OCI-LY7 (cell line): ENCODE data around the gene TNFAIP8L1. TPM values are rescaled to one million over a fixed set of nuclear protein-coding genes. Genes with fewer than 3 reads are reported as not detected.

ENCODE experiments used
- BruUV-seq: library from RNA; stranded (reverse); fragments of 400-500 nt; replicated peaks from 2 replicates; lab custom pipeline; 2021; lab: Mats Ljungman, UMichigan
- CTCF ChIA-PET: fragments of 300-600 bp; sonication (Branson Sonifier 250); formaldehyde crosslinking; loops from one replicate; lab custom pipeline; 2022; ENCODE audit warnings: antibody characterized with exemption; ENCODE audit not compliant: unreplicated experiment; lab: Charles Lee
- POLR2A ChIA-PET: fragments of 300-600 bp; sonication (Branson Sonifier 250); formaldehyde crosslinking; loops from one replicate; lab custom pipeline; 2022; ENCODE audit warnings: antibody characterized with exemption; lab: Charles Lee
- DNase-seq: peaks from one replicate; pipeline ENCODE4 v3.0.0-alpha.2; 2015; ENCODE audit warnings: low spot score
- H2AFZ ChIP-seq: fragments of 200-600 bp; sonication (generic), shearing (Covaris generic); 2 replicates; pipeline ENCODE4 v1.6.1; 2014; ENCODE audit warnings: mild to moderate bottlenecking, antibody characterized with exemption, low read length, moderate library complexity
- H3K27ac ChIP-seq: fragments of 200-600 bp; sonication (generic); 2 replicates; pipeline ENCODE4 v1.5.1; 2014; ENCODE audit warnings: mixed run types, low read depth, mild to moderate bottlenecking, moderate library complexity, low read length, inconsistent platforms; ENCODE audit not compliant: poor library complexity, severe bottlenecking
- H3K36me3 ChIP-seq: fragments of 200-600 bp; sonication (generic); 2 replicates; pipeline ENCODE4 v1.6.1; 2014; ENCODE audit warnings: mild to moderate bottlenecking, antibody characterized with exemption, low read length, moderate library complexity, mixed read lengths; ENCODE audit not compliant: insufficient read depth
- H3K4me1 ChIP-seq: fragments of 200-600 bp; sonication (generic); 2 replicates; pipeline ENCODE4 v1.5.1; 2014; ENCODE audit warnings: mild to moderate bottlenecking, low read length; ENCODE audit not compliant: insufficient read depth, poor library complexity, severe bottlenecking
- H3K4me2 ChIP-seq: fragments of 200-600 bp; sonication (generic); 2 replicates; pipeline ENCODE4 v1.6.1; 2014; ENCODE audit warnings: mild to moderate bottlenecking, low read length
- H3K4me3 ChIP-seq: fragments of 200-600 bp; sonication (generic); 2 replicates; pipeline ENCODE4 v1.5.1; 2014; ENCODE audit warnings: mild to moderate bottlenecking, low read depth, low read length; ENCODE audit not compliant: poor library complexity, severe bottlenecking
- H3K79me2 ChIP-seq: fragments of 200-600 bp; sonication (generic); 2 replicates; pipeline ENCODE4 v1.6.1; 2016; ENCODE audit warnings: low read depth, mild to moderate bottlenecking, low read length, moderate library complexity, mixed read lengths; ENCODE audit not compliant: insufficient read depth
- H3K9me2 ChIP-seq: fragments of 200-600 bp; sonication (generic); 2 replicates; pipeline ENCODE4 v1.6.1; 2016; ENCODE audit warnings: mild to moderate bottlenecking, low read length, mixed read lengths; ENCODE audit not compliant: insufficient read depth
- H3K9me3 ChIP-seq: fragments of 200-600 bp; sonication (generic); 2 replicates; pipeline ENCODE4 v1.6.1; 2014; ENCODE audit warnings: mild to moderate bottlenecking, mixed run types, low read length, mixed read lengths
- H4K20me1 ChIP-seq: fragments of 200-600 bp; sonication (generic); 2 replicates; pipeline ENCODE4 v1.6.1; 2014; ENCODE audit warnings: mild to moderate bottlenecking, antibody characterized with exemption, low read length, moderate library complexity, mixed read lengths; ENCODE audit not compliant: insufficient read depth
- EZH2phosphoT487 ChIP-seq: fragments of 200-600 bp; sonication (generic); IDR thresholded peaks from 2 replicates; pipeline ENCODE4 v1.6.1; 2018; ENCODE audit warnings: low read depth, borderline replicate concordance, mild to moderate bottlenecking, mixed run types, antibody characterized with exemption, low read length, moderate library complexity, mixed read lengths
- intact Hi-C: fragments of 100-400 bp; cut with micrococcal nuclease; formaldehyde crosslinking; loops from one replicate; pipeline ENCODE4 v1.10.0; 2022; ENCODE audit not compliant: unreplicated experiment
- total RNA-seq, 2 experiments: library from RNA; depleted of rRNA in 1 of 2; stranded (reverse); fragments of >200 nt in 1 of 2; shearing (Covaris generic) in 1 of 2; gene quantifications; 2 replicates each; pipeline ENCODE4 v1.2.3, GENCODE V29; 2014 to 2022
- TF ChIP-seq, protein P1 (sequence below): fragments of 200-600 bp; sonication (generic); conservative IDR thresholded peaks from 2 replicates; pipeline ENCODE4 v1.5.1; 2014; ENCODE audit warnings: mild to moderate bottlenecking, antibody characterized with exemption, low read length, moderate library complexity, mixed read lengths

The TNFAIP8L1 gene
- total RNA-seq, 2 experiments from 2014 or later: 9.0 to 22.7 TPM

DNA sequence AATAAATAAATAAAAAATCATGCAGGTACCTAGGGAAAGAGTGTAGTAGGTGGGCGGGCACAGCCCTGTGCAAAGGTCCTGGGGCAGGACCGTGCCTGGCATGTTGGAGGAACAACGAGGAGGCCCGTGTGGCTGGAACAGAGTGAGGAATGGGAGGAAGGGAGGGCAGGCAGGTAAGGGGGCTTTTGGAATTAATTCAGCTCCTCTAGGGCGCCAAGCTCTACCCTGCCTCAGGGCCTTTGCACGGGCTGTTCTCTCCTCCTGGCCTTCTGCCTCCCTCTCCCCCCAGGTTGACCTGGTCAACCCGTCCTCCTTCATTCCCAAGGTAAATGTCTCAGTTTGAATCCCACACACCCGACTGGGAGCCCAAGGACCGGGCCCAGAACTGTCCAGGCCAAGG, 48.8 kb upstream of the TNFAIP8L1 start:
- H3K36me3 ChIP-seq: no peaks in the 10 kb centered on the region
- POLR2A ChIA-PET: no interaction called here
- H3K4me3 ChIP-seq: no peak overlapping the region
- H3K4me1 ChIP-seq: no peaks in the 10 kb centered on the region
- DNase-seq: no peak
- intact Hi-C loops: no loop called here
- CTCF ChIA-PET: interaction anchor here (0.6 kb wide), 1 partner anchor 46 kb away, joined by 3 read pairs; no protein-coding TSS in a partner anchor
- H3K4me2 ChIP-seq: no peak overlapping the region
- H3K27ac ChIP-seq: no peak overlapping the region
- no peaks in the 10 kb centered on the region for H3K9me2 ChIP-seq
- no peak overlapping the region for H2AFZ ChIP-seq
- BruUV-seq: no TSS peak
- no peaks in the 10 kb centered on the region for H3K79me2 ChIP-seq
- H4K20me1 ChIP-seq: no peaks in the 10 kb centered on the region
- TF ChIP-seq, protein P1, sequence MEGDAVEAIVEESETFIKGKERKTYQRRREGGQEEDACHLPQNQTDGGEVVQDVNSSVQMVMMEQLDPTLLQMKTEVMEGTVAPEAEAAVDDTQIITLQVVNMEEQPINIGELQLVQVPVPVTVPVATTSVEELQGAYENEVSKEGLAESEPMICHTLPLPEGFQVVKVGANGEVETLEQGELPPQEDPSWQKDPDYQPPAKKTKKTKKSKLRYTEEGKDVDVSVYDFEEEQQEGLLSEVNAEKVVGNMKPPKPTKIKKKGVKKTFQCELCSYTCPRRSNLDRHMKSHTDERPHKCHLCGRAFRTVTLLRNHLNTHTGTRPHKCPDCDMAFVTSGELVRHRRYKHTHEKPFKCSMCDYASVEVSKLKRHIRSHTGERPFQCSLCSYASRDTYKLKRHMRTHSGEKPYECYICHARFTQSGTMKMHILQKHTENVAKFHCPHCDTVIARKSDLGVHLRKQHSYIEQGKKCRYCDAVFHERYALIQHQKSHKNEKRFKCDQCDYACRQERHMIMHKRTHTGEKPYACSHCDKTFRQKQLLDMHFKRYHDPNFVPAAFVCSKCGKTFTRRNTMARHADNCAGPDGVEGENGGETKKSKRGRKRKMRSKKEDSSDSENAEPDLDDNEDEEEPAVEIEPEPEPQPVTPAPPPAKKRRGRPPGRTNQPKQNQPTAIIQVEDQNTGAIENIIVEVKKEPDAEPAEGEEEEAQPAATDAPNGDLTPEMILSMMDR: no peak
- no peak for TF ChIP-seq EZH2phosphoT487
- H3K9me3 ChIP-seq: no peaks in the 10 kb centered on the region

DNA sequence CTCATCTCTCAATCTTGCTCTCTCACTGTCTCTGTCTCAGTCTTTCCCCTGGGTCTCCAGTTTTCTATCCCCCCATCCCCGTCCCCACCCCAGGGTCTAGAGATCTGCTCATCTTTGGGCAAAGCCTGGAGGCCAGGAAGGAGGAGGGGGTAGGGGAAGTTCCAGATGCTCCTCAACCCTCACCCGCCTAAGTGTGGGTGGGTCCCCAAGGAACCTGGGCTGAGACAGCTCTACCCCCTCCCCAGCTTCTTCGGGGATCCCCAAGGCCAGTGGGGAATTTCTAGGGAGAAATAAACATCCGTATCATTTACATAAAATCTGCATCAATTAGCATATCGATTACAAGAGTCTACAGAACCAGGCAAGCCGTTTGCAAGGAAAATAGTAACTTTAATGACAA, 48.0 kb upstream of the TNFAIP8L1 start:
- Histone ChIP-seq H4K20me1 (no peaks in the 10 kb centered on the region), H3K4me3 (no peak overlapping the region), H3K27ac (no peak overlapping the region), H3K4me1 (no peaks in the 10 kb centered on the region), H3K9me3 (no peaks in the 10 kb centered on the region), H3K9me2 (no peaks in the 10 kb centered on the region), H3K79me2 (no peaks in the 10 kb centered on the region), H2AFZ (no peak overlapping the region), H3K36me3 (no peaks in the 10 kb centered on the region), H3K4me2 (no peak overlapping the region)
- TF ChIP-seq EZH2phosphoT487: no peak
- TF ChIP-seq, protein P1: no peak
- POLR2A ChIA-PET: interaction anchor here (0.6 kb wide), 1 partner anchor 134 kb away, joined by 3 read pairs; the partner anchor contains the start of gene UBXN6
- intact Hi-C loops: no loop called here
- DNase-seq: no peak
- no TSS peak for BruUV-seq
- CTCF ChIA-PET: no interaction called here

DNA sequence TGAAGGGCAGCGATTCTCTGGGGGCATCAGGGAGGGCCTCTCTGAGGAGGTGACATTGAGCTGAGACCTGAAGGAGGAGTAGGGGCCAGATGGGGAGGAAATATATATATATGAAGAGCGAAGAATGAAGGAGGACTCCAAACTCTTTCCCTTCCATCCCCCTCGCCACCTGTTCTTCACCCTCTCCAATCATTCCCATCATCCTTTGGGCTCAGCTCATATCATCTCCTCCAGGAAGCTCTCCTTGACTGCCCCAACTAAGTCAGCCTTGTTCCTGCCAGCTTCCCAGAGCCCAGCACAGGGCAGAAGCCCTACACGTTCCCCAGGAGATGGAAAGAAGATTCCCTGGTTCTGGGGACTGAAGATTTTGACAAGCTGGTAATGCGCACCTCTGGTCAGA, 46.9 kb upstream of the TNFAIP8L1 start:
- Histone ChIP-seq H3K4me3 (no peak overlapping the region), H3K9me3 (no peaks in the 10 kb centered on the region), H3K79me2 (no peaks in the 10 kb centered on the region), H3K36me3 (no peaks in the 10 kb centered on the region), H4K20me1 (no peaks in the 10 kb centered on the region), H3K4me1 (peaks cover 1% of the 10 kb centered on the region), H3K4me2 (no peak overlapping the region), H3K27ac (no peak overlapping the region), H3K9me2 (no peaks in the 10 kb centered on the region), H2AFZ (no peak overlapping the region)
- BruUV-seq: no TSS peak
- ChIA-PET CTCF (no interaction called here), POLR2A (interaction anchor here (0.6 kb wide), 1 partner anchor 143 kb away, joined by 4 read pairs; no protein-coding TSS in a partner anchor)
- intact Hi-C loops: no loop called here
- no peak for TF ChIP-seq EZH2phosphoT487
- TF ChIP-seq, protein P1: no peak
- no peak for DNase-seq
